Measurements from ENCODE around the gene ACOD1. TPM values are rescaled to one million over a fixed set of nuclear protein-coding genes. Genes with fewer than 3 reads are reported as not detected.
A peak's percentile ranks its signal among the peaks of the same experiment; 100 is the strongest.
"Not testable (repeated sequence)": the region's sequence is repeated elsewhere in the genome, so short reads cannot be mapped to it uniquely, and the experiment has no call there.

ACOD1 gene
- not detected for total RNA-seq

DNA sequence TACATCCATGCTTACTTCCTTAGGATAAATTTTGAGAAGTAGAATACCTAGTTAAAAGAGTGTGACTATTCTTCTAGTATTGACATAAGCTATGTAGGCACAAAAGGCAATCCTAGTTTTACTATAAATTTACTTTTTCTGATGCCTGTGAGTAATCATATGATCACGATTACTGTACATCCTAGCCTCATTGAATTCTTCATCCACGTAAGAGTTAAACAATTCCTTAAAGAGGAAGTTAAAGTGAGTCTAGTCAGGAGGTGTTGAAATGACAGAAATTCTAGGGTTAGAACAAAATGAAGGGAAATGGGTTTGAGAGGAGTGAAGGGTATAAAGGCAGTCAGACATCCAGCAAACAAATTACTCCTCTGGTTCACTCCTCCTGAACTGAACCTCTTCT, at the start of gene ACOD1:
Gene ACOD1, plus strand, starts transcription at position 363 of the 400 bp plus-strand sequence. CDS start 48 bp downstream, outside the sequence.
- DNase-seq = no peak
- Histone ChIP-seq H3K9me3 (no peaks in the 10 kb centered on the region), H3K27me3 (no peaks in the 10 kb centered on the region), H3K27ac (no peak within 1 kb of the TSS), H3K4me3 (replicated peaks in 1 of 3) (no peak within 1 kb of the TSS), H3K4me1 (no peaks in the 10 kb centered on the region), H3K36me3 (no peaks in the 10 kb centered on the region)
- WGBS, 2 donors = 83 to 92% methylated on average over 2 of the region's 2 CpGs
- intact Hi-C loops (cut with DNase I) = no loop called here
- TF ChIP-seq POLR2A (IDR thresholded peaks at IDR 0.05) = no peak
- TF ChIP-seq, protein P1, sequence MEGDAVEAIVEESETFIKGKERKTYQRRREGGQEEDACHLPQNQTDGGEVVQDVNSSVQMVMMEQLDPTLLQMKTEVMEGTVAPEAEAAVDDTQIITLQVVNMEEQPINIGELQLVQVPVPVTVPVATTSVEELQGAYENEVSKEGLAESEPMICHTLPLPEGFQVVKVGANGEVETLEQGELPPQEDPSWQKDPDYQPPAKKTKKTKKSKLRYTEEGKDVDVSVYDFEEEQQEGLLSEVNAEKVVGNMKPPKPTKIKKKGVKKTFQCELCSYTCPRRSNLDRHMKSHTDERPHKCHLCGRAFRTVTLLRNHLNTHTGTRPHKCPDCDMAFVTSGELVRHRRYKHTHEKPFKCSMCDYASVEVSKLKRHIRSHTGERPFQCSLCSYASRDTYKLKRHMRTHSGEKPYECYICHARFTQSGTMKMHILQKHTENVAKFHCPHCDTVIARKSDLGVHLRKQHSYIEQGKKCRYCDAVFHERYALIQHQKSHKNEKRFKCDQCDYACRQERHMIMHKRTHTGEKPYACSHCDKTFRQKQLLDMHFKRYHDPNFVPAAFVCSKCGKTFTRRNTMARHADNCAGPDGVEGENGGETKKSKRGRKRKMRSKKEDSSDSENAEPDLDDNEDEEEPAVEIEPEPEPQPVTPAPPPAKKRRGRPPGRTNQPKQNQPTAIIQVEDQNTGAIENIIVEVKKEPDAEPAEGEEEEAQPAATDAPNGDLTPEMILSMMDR (IDR thresholded peaks at IDR 0.05) = no peak

- H3K4me1 ChIP-seq; H3K36me3 ChIP-seq; intact Hi-C loops (cut with DNase I); H3K27ac ChIP-seq; H3K9me3 ChIP-seq; H3K4me3 ChIP-seq (replicated peaks in 1 of 3); DNase-seq; H3K27me3 ChIP-seq: not testable (repeated sequence)
- WGBS, 2 donors = 94 to 97% methylated on average over 4 of the region's 4 CpGs
Observed at GRCh38 chr13:76899066-76899465, 49.2 kb upstream of the ACOD1 start.

GRCh38 chr13:76903544-76904162, 44.7 kb upstream of the ACOD1 start:
- Histone ChIP-seq H3K4me3 (replicated peaks in 1 of 3) (no peak overlapping the region), H3K9me3 (no peaks in the 10 kb centered on the region), H3K27ac (no peak overlapping the region), H3K27me3 (no peaks in the 10 kb centered on the region), H3K36me3 (no peaks in the 10 kb centered on the region), H3K4me1 (no peaks in the 10 kb centered on the region)
- 17 to 19% methylated on average over 3 of the region's 3 CpGs for WGBS, 2 donors
- intact Hi-C loops (cut with DNase I) = loop anchor here (10.0 kb wide), 1 partner anchor 1029 kb away; no protein-coding TSS in a partner anchor
- TF ChIP-seq, protein P1 (IDR thresholded peaks at IDR 0.05) = peak; percentile 90 to 97 (median 92)
- TF ChIP-seq POLR2A (IDR thresholded peaks at IDR 0.05) = no peak
- DNase-seq = peak; percentile 56 to 58

GRCh38 chr13:76904507-76904906, 43.8 kb upstream of the ACOD1 start:
- TF ChIP-seq POLR2A (IDR thresholded peaks at IDR 0.05) = no peak
- TF ChIP-seq, protein P1 (IDR thresholded peaks at IDR 0.05) = no peak
- intact Hi-C loops (cut with DNase I) = loop anchor here (10.0 kb wide), 1 partner anchor 1030 kb away; no protein-coding TSS in a partner anchor
- WGBS, 2 donors = 57 to 79% methylated on average over 2 of the region's 2 CpGs
- no peak for DNase-seq
- no peak overlapping the region for H3K4me3 ChIP-seq (replicated peaks in 1 of 3)
- no peaks in the 10 kb centered on the region for H3K36me3 ChIP-seq
- no peaks in the 10 kb centered on the region for H3K4me1 ChIP-seq
- H3K27ac ChIP-seq = no peak overlapping the region
- no peaks in the 10 kb centered on the region for H3K9me3 ChIP-seq
- H3K27me3 ChIP-seq = no peaks in the 10 kb centered on the region

DNA sequence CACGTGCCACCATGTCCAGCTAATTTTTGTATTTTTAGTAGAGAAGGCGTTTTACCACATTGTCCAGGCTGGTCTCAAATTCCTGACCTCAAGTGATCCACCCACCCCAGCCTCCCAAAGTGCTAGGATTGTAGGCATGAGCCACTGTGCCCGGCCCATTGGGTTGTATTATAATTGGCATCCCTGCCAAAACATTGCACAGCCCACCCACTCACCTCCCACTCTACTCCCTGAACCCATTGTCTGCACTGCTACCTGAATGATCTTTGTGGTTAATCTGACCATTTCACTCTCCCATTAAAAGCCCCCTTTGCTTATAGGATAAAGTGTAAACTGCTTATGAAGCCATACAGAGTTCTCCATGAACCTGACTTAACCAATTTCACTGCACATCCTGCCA, 35.8 kb upstream of the ACOD1 start:
- no peak overlapping the region for H3K4me3 ChIP-seq (replicated peaks in 1 of 3)
- no peak overlapping the region for H3K27ac ChIP-seq
- no peaks in the 10 kb centered on the region for H3K9me3 ChIP-seq
- no peaks in the 10 kb centered on the region for H3K36me3 ChIP-seq
- intact Hi-C loops (cut with DNase I) = no loop called here
- H3K4me1 ChIP-seq = no peaks in the 10 kb centered on the region
- 89 to 91% methylated on average over 3 of the region's 3 CpGs for WGBS, 2 donors
- no peak for DNase-seq
- TF ChIP-seq, protein P1 (IDR thresholded peaks at IDR 0.05) = no peak
- TF ChIP-seq POLR2A (IDR thresholded peaks at IDR 0.05) = no peak
- no peaks in the 10 kb centered on the region for H3K27me3 ChIP-seq

Data from thyroid gland (tissue), 4 donors.